GM18858 (cell line): Measurements from ENCODE around the gene SERPINA6.
"Not testable (repeated sequence)": the region's sequence is repeated elsewhere in the genome, so short reads cannot be mapped to it uniquely, and the experiment has no call there.

ENCODE experiments used
- ATAC-seq: cut with Tn5 transposase; IDR thresholded peaks from one replicate; pipeline ENCODE4 v1.9.1; 2021; ENCODE audit not compliant: unreplicated experiment

Gene SERPINA6

DNA sequence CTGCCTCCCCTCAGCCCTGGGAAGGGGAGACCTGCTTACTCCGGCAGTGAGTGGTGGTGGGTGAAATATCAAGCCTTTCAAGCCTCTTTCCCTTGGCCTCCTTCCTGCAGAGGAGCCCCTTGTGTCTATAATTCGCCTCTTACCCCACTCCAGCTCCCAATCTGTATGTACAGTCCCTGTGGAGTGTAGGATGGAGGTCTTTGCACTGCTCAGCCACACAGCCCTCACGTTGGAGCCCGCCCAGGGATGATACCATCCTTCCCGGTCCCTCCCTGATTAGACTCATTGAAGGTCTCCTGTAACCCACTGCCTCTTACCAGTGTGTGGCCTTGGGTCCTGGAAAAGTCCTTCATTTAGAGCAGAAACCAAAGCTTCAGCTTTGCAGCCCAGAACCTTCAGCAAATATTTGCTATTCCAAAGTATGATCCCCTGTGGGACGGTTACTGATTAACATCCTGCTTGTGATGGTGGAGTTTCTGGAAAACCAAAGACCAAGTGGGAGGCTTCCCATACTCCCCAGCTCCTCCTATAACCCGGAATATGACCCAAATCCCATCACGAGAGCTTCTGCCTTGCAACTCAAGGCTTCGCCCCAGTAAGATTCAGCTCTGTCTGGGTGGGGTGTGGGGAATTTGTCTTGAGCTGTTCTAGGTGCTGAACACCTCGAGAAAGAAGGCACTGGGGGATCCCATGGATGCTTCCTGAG is 30.1 kb downstream of the SERPINA6 start, which contains the start of gene SERPINA10:
Gene SERPINA10 (minus strand): TSS at position 397 of the 706 bp plus-strand sequence. CDS start 2,675 bp downstream, outside the sequence.
- ATAC-seq = no peak

- no peak for ATAC-seq
Measured at GRCh38 chr14:94292526-94292871, 30.6 kb downstream of the SERPINA6 start.

DNA sequence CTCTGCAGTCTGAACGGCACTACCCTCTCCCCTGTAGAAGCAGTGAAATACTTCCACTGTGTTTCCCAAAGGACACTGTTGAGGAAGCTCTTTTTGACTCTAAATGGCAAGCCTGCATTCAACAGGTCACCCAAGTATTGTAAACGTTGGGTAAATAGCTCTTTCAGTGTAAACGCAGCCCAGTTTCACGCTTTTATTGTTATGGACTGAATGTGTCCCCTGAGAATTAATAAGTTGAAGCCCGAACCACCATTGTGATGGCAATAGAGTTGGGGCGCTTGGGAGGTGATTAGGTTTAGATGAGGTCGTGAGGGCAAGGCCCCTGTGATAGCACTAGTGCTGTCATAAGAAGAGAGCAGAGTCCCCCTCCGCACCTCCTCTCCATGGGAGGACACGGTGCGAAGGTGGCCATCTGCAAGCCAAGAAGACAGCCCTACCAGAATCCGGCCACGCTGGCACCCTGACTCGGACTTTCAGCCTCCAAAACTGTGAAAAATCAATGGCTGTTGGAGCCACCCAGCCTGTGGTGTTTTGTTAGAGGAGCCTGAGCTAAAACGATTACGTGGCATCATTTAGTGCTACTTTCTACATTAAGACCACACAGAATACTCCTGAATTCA is 31.1 kb downstream of the SERPINA6 start:
- no peak for ATAC-seq

DNA sequence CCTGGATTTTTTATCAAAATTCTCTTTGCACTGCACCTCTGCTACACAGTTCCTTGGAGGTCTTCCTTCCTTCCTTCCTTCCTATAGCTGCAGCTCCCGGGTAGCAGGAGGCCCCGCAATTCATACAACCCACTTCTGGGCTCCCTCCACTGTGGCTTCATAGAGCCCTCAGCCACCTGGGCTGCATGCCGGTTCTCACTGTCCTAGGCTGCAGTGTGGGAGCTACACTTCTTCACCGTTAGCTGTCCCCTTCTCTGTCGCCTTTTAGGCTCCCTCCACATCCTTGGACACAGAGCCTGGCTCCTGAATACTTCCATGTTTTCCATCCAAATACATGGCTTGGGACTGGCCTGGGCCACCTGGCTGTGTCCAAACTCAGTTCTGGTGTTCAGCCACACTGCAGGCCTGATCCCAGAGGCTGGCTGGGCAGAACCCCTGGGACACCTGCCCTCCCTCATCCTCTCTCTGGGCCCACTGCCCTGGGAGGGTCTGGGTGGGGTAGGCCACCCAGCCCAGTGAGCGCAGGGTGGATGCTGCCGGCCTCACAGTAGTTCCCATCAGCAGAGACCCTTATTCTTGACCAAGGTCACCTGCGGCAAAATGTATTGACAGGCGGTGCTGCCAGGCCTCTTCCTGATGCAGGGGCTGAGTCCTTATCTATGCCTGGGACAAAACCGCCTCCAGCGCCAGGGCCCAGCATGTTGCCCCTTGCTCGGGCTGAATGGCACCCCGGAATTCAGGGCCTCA is 31.8 kb downstream of the SERPINA6 start:
- no peak for ATAC-seq

DNA sequence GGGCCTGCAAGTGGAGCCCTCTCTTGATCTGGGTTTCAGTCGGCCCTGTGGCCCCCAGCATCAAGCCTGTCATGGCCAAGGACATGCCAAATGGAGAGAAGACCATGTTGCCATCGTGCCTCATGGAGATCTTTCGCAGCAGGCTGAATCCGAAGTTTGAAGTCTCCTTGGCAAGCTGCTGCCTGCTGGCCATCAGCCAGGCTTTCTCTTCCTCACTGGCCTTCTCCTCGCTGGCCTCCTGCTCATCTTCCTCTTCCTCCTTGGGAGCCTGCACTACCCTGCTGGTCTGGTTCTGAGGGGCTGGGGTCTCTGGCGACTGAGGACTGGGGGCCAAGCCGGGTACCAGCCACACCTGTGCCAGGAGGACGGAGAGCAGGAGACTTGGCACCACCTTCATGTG is 32.9 kb downstream of the SERPINA6 start:
- ATAC-seq = no peak

GRCh38 chr14:94288610-94289465 is 34.3 kb downstream of the SERPINA6 start:
- no peak for ATAC-seq

DNA sequence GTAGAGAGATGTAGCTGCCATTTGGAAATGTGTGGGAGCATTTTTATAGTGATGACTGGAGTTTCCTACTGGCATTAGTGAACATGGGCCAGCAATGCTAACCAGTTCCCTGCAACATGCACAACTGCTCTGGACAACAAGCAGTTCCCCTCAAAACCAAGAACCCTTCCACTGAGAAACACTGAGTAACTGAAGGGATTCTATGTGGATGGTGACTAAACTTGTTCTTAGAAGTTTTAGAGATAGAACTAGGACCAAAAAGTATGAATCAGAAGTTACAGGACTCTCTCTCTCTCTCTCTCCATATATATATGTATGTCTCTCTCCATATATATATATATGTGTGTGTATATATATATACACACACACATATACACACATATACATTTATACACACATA is 38.0 kb downstream of the SERPINA6 start:
- no peak for ATAC-seq

DNA sequence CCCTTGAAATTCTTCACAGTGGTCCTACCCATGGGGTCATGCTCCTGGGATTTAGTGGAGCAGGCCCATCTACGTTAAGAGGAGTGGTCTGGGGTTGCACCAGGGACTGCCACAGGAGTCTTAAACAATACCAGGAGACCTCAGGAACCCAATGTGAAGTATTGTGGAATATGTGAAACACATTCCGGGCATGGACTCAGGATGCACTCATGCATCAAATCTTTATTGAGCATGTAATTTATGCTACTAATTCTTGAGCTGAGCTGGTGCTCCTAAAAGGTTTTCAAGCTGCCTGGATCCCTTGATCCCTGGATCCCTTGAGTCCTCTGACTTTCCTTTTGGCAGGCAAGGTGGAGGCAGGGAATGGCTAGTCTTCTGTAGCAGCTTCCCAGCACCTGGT is 38.9 kb downstream of the SERPINA6 start:
- no peak for ATAC-seq

DNA sequence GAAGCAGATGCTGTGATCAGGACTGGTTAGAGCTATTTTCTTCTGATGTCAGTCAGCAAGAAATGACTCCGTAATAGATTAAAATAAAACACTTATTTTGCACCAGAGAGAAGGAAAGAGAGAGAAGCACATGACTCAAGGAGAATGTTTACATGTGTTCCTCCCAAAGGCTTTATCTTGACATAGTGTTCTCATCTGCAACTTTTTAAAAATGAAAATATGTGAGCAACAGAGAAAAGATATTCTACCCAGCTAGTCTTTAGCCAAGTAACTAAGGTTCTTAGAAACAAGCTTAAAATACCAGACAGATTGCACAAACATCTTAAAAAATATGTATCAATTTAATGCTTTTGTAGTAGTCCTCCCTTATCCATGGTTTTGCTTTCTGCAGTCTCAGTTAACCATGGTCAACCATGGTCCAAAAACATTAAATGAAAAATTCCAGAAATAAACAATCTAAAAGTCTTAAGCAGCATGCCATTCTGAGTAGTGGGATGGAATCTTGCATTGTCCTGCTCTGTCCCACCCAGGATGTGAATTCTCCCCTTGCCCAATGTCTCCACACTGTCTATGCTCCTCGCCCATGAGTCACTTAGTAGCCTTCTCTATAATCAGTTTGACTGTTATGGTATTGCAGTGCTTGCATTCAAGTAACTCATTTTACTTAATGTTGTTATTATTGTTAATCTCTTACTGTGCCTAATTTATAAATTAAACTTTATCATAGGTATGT is 40.0 kb downstream of the SERPINA6 start:
- no peak for ATAC-seq

DNA sequence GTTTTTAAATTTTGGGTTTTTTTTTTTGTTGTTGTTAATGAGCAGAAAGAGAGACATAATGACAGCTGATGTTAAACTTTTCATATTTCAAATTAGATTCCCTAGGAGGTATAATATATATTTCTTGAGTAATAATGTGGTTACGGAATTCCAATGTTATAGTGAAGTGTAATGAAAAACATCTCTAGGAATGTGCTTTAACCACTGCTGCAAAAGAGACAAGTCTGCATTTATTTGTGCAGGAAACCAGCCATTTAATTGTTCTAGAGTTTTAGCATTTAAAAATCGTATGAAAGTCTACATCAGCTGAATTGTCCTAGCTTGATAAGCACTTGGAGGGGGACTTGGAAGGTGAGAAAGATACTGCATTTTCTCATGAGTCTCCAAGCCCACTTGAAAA is 44.4 kb downstream of the SERPINA6 start:
- ATAC-seq = no peak

DNA sequence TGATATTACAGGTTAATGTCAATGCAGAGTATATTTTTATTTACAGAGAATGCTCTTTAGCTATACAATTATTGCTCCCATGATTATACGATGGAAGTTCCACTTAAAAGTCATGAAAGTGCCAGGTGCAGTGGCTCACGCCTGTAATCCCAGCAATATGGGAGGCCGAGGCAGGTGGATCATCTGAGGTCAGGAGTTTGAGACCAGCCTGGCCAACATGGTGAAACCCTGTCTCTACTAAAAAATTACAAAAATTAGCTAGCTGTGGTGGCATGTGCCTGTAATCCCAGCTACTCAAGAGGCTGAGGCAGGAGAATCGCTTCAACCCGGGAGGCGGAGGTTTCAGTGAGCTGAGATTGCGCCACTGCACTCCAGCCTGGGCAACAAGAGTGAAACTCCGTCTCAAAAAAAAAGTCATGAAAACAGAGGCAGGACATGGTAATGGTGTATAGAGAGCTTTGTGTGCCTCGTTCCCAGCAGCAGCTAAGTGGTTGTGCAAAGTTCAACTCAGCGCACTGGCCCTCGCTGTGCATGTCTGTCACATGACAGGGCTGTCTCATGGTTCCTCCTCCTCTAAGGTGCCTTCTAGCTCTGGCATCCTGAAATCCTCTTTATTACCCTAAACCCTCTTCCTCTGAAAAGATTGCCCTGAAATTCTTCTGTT is 46.1 kb downstream of the SERPINA6 start:
- ATAC-seq = not testable (repeated sequence)

GRCh38 chr14:94269156-94269555 is 54.0 kb downstream of the SERPINA6 start:
- no peak for ATAC-seq

DNA sequence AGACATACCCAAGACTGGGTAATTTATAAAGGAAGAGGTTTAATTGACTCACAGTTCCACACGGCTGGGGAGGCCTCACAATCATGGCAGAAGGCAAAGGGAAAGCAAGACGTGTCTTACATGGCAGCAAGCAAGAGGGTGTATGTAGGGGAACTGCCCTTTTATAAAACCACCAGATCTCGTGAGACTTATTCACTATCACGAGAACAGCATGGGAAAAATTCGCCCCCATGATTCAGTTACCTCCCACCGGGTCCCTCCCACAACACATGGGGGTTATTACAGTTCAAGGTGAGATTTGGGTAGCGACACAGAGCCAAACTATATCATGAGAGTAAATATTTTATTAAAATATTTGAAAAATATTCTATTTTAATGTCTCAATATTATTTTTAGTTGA is 54.6 kb downstream of the SERPINA6 start:
- ATAC-seq = not testable (repeated sequence)

- ATAC-seq = no peak
Measured at GRCh38 chr14:94267352-94267751, 55.8 kb downstream of the SERPINA6 start.

GRCh38 chr14:94264195-94264594 is 58.9 kb downstream of the SERPINA6 start:
- ATAC-seq = not testable (repeated sequence)
